Mesothelial cell of epicardium (in vitro differentiated cells): ENCODE measurements around the gene RAD51B. TPM values are rescaled to one million over a fixed set of nuclear protein-coding genes. Genes with fewer than 3 reads are reported as not detected.
A peak's percentile ranks its signal among the peaks of the same experiment; 100 is the strongest.

Source experiments
- DNase-seq, 2 experiments: peaks; one replicate each; pipeline ENCODE4 v3.0.0; 2021; ENCODE audit warnings: low spot score in 2 of 2; ENCODE audit not compliant: unreplicated experiment in 2 of 2
- H3K27ac Mint-ChIP-seq: 2 replicates; pipeline ENCODE4 v1.8.0; 2021; ENCODE audit warnings: mixed read lengths
- H3K27me3 Mint-ChIP-seq: 2 replicates; pipeline ENCODE4 v1.8.0; 2021; ENCODE audit warnings: low read depth, mixed read lengths
- H3K36me3 Mint-ChIP-seq: 2 replicates; pipeline ENCODE4 v1.8.0; 2021; ENCODE audit warnings: mixed read lengths
- H3K4me1 Mint-ChIP-seq: 2 replicates; pipeline ENCODE4 v1.8.0; 2021; ENCODE audit warnings: mixed read lengths
- H3K4me3 Mint-ChIP-seq: 2 replicates; pipeline ENCODE4 v1.8.0; 2021; ENCODE audit warnings: mild to moderate bottlenecking, moderate library complexity, mixed read lengths
- H3K9me3 Mint-ChIP-seq: 2 replicates; pipeline ENCODE4 v1.8.0; 2021; ENCODE audit warnings: mixed read lengths
- CTCF ChIP-seq: fragments of 200-600 bp; sonication (generic); IDR thresholded peaks from one replicate; pipeline ENCODE4 v1.5.0; 2021; ENCODE audit warnings: antibody characterized with exemption; ENCODE audit not compliant: unreplicated experiment
- total RNA-seq: library from RNA; stranded (reverse); gene quantifications from 3 replicates; pipeline ENCODE4 v1.2.1, GENCODE V29; 2021

RAD51B gene
- total RNA-seq, 1 donor from 2014 or later, result 34.7 TPM

- no peak for DNase-seq
- no peaks in the 10 kb centered on the region for H3K9me3 Mint-ChIP-seq
- peaks cover 63% of the 10 kb centered on the region for H3K4me1 Mint-ChIP-seq
- peak overlapping the region; percentile 13 for H3K27ac Mint-ChIP-seq
- no peaks in the 10 kb centered on the region for H3K36me3 Mint-ChIP-seq
- TF ChIP-seq CTCF, result no peak
- no peak overlapping the region for H3K4me3 Mint-ChIP-seq
- no peaks in the 10 kb centered on the region for H3K27me3 Mint-ChIP-seq
Observed at GRCh38 chr14:68473069-68473468, 653.5 kb downstream of the RAD51B start.

GRCh38 chr14:68473794-68474193 lies 654.2 kb downstream of the RAD51B start:
- Mint-ChIP-seq H3K4me3 (no peak overlapping the region), H3K27me3 (no peaks in the 10 kb centered on the region), H3K9me3 (no peaks in the 10 kb centered on the region), H3K36me3 (no peaks in the 10 kb centered on the region), H3K27ac (no peak overlapping the region), H3K4me1 (peaks cover 66% of the 10 kb centered on the region)
- TF ChIP-seq CTCF, result no peak
- no peak for DNase-seq

- H3K27ac Mint-ChIP-seq, result peak overlapping the region; percentile 64
- no peak for DNase-seq
- no peaks in the 10 kb centered on the region for H3K27me3 Mint-ChIP-seq
- no peaks in the 10 kb centered on the region for H3K36me3 Mint-ChIP-seq
- TF ChIP-seq CTCF, result no peak
- no peak overlapping the region for H3K4me3 Mint-ChIP-seq
- no peaks in the 10 kb centered on the region for H3K9me3 Mint-ChIP-seq
- peaks cover 69% of the 10 kb centered on the region for H3K4me1 Mint-ChIP-seq
Observed at GRCh38 chr14:68474741-68475140, 655.2 kb downstream of the RAD51B start.

DNA sequence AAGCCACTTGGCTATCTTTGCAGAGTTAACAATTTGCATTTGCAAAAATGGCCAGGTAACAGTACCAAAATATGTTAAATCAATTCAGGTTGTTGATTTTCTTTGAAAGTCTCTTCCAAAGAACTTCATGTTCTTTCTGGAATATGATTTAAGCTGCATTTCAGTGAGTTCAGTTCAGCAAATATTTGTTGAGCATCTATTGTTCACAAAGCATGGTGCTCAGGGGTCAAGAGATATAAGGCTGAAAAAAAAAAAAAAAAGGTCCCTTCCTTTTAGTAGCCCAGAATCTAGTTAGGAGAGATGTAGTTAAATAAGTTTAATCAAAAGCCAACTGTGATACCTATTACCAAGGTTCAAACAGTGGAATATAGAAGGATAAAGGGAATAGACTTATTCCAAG lies 656.2 kb downstream of the RAD51B start:
- no peaks in the 10 kb centered on the region for H3K36me3 Mint-ChIP-seq
- no peaks in the 10 kb centered on the region for H3K9me3 Mint-ChIP-seq
- no peaks in the 10 kb centered on the region for H3K27me3 Mint-ChIP-seq
- H3K27ac Mint-ChIP-seq, result peak overlapping the region; percentile 95
- H3K4me1 Mint-ChIP-seq, result peaks cover 77% of the 10 kb centered on the region
- no peak overlapping the region for H3K4me3 Mint-ChIP-seq
- no peak for DNase-seq
- TF ChIP-seq CTCF, result no peak

DNA sequence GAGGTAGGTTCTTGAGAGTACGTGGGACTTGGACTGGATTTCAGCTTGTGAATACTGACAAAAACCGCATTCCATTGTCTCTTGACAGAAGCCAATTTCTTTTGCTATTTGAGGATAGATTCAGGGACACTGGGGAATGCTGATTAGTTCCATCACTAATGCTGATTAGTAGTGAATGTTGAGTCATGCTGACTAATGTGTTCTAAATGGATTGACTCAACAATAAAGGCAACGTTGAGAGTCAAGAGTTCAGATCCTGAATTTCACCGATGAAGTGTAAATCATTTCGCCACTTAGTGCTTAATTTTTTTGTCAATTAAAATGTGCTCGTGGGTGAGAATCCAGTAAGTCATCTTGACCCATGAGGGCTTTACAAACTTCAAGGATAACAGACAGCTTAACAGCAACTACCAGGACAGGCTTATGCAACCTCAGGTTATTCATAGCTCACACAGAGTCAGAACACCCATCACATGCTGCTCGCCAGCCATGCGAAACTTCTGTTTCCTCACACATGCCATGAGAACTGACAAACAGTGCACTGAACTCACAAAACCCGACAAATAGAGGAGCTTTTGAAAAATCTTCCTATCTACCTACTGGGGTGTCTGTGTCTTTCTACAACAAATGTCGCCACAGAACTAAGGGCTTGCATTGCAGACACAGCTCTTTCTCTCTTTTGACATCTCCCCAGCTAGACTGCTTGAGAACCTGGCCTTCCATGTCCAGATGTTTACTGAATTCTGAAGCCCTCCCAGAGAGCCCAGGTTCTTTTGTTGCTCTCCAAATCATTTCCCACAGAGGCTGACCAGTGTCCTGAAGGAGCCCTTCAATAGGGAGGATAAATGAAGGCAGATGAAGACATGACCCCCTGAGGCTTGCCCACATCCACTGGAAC lies 656.9 kb downstream of the RAD51B start:
- H3K4me3 Mint-ChIP-seq, result no peak overlapping the region
- no peaks in the 10 kb centered on the region for H3K9me3 Mint-ChIP-seq
- no peaks in the 10 kb centered on the region for H3K27me3 Mint-ChIP-seq
- peaks cover 84% of the 10 kb centered on the region for H3K4me1 Mint-ChIP-seq
- no peaks in the 10 kb centered on the region for H3K36me3 Mint-ChIP-seq
- no peak for TF ChIP-seq CTCF
- H3K27ac Mint-ChIP-seq, result peak overlapping the region; percentile 95
- DNase-seq, result no peak
